Duodenal mucosa (tissue), 2 donors: Measurements from ENCODE around the gene FRMPD2.

Source experiments
- H3K27ac ChIP-seq: one replicate; pipeline ENCODE4 v1.7.0; 2013; ENCODE audit warnings: low read depth, low read length
- H3K27me3 ChIP-seq, 2 donors: one replicate each; pipeline ENCODE4 v1.7.0; 2013; ENCODE audit warnings: low read length in 2 of 2, control low read depth in 1 of 2; ENCODE audit not compliant: insufficient read depth in 2 of 2, control insufficient read depth in 1 of 2
- H3K36me3 ChIP-seq, 2 donors: one replicate each; pipeline ENCODE4 v1.7.0; 2013; ENCODE audit warnings: low read length in 2 of 2, control low read depth in 1 of 2; ENCODE audit not compliant: insufficient read depth in 2 of 2, control insufficient read depth in 1 of 2
- H3K4me1 ChIP-seq, 2 donors: one replicate each; pipeline ENCODE4 v1.7.0; 2013; ENCODE audit warnings: low read length in 2 of 2, control low read depth in 1 of 2; ENCODE audit not compliant: insufficient read depth in 2 of 2, control insufficient read depth in 1 of 2
- H3K4me3 ChIP-seq, 2 donors: one replicate each; pipeline ENCODE4 v1.7.0; 2013; ENCODE audit warnings: low read length in 2 of 2, low read depth in 1 of 2
- H3K9ac ChIP-seq, 2 donors: one replicate each; pipeline ENCODE4 v1.7.0; 2013; ENCODE audit warnings: low read length in 2 of 2, low read depth in 1 of 2
- H3K9me3 ChIP-seq, 2 donors: one replicate each; pipeline ENCODE4 v1.7.0; 2013; ENCODE audit warnings: low read length in 2 of 2, control low read depth in 1 of 2; ENCODE audit not compliant: control insufficient read depth in 1 of 2

Gene FRMPD2

DNA sequence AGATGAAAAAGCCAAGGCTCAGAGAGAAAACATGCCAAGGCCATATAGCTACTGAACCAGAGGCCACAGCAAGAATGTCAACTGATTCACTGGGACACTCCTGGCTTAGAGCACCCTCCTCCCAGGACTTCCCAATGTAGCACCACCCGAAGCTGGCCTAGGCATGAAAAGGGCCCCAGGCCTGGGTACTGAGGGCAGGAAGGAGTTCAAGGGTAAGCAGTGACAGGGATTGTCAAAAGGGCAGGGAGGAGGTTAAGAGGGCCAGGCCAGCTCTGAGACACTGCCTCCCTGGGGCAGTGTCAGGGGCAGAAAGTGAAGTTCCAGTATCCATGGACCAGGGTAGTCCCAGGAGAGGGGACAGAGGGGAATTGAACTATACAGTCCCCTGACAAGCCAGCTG lies 57.8 kb downstream of the FRMPD2 start:
- H3K4me1 ChIP-seq, result no peaks in the 10 kb centered on the region
- no peak overlapping the region for H3K27ac ChIP-seq
- no peak overlapping the region for H3K4me3 ChIP-seq
- no peaks in the 10 kb centered on the region for H3K27me3 ChIP-seq
- H3K9ac ChIP-seq, result no peak overlapping the region
- no peaks in the 10 kb centered on the region for H3K9me3 ChIP-seq
- H3K36me3 ChIP-seq, result no peaks in the 10 kb centered on the region

DNA sequence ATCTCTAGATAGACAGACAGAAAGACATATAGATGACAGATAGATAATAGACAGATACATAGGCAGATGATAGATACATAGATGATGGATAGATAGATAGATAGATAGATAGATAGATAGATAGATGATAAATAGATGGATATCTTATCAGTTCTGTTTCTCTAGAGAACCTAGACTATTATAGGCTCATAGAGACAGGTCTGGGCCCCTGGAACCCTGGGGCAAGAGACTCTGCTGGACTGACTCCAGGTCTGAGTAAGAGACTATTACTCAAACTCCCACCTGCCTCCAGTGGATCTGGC lies 58.3 kb downstream of the FRMPD2 start:
- Histone ChIP-seq H3K27ac (no peak overlapping the region), H3K4me3 (no peak overlapping the region), H3K36me3 (no peaks in the 10 kb centered on the region), H3K27me3 (no peaks in the 10 kb centered on the region), H3K9me3 (no peaks in the 10 kb centered on the region), H3K9ac (no peak overlapping the region), H3K4me1 (no peaks in the 10 kb centered on the region)

DNA sequence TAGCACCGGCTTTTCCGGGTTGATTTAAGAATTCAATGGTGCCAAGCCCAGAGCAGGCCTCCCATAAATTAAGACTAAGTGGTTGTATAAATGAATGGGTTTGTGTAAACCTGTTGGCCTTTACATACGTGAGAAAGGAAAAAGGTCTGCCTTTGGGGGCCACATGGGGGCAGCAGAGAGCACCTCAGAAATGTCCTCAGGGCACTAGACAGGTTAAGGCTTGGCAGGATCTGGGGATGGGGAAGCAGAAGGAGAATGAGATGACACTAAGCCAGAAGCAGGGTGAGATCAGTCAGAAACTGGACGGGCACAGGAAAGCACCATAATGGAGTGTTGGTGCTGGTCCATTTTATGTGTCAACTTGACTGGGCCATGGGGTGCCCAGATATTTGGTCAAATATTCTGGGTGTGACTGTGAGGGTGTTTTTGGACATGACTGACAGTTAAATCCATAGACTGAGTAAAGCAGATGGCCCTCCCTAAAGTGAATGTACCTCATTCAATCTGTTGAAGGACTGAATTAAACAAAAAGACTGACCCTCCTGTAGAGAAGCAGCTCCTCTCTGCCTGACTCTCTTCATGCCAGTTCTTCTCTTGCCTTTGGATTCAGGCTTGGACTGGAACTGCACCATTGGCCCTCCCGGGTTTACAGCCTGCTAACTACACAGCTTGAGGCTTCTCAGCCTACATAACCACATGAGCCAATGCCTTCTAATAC lies 58.9 kb downstream of the FRMPD2 start:
- Histone ChIP-seq H3K9ac (no peak overlapping the region), H3K36me3 (no peaks in the 10 kb centered on the region), H3K27ac (no peak overlapping the region), H3K9me3 (no peaks in the 10 kb centered on the region), H3K4me1 (no peaks in the 10 kb centered on the region), H3K4me3 (no peak overlapping the region), H3K27me3 (no peaks in the 10 kb centered on the region)

DNA sequence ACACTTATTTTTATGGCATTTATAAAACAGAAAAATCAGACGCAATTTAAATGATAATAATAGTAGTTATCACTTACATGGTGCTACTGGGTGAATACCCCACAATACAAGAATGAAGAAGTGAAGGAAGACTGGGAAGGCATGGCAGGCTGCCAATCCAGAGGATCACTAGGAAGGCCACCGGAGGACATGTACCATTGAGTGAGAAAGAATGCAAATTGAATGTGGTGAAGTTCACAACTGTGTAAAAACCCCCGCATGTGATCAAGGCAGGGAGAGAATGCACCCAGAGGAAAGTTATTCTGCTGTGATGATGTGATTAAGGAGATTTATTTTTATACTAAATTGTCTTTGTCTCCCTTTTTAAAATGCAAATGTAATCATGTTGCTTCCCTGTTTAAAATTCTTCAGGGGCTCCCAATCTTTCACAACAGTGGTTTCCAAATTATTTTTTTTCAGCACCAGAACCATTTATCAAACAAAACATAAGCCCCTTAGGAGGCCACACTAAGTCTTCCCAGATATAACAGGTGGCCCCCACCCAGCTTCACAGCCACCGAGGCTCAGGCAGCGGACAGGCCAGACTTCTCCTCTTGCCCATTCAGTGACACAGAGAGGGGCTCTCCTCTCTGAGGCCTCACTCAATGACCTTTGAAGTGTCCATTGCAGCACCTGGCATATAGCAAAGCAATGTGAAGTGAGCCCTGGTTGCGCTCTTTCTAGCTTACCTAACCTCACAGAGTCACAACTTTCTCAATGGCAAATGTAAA lies 59.6 kb downstream of the FRMPD2 start:
- H3K9me3 ChIP-seq, result no peaks in the 10 kb centered on the region
- no peak overlapping the region for H3K27ac ChIP-seq
- no peak overlapping the region for H3K9ac ChIP-seq
- no peaks in the 10 kb centered on the region for H3K36me3 ChIP-seq
- H3K27me3 ChIP-seq, result no peaks in the 10 kb centered on the region
- no peak overlapping the region for H3K4me3 ChIP-seq
- H3K4me1 ChIP-seq, result no peaks in the 10 kb centered on the region

DNA sequence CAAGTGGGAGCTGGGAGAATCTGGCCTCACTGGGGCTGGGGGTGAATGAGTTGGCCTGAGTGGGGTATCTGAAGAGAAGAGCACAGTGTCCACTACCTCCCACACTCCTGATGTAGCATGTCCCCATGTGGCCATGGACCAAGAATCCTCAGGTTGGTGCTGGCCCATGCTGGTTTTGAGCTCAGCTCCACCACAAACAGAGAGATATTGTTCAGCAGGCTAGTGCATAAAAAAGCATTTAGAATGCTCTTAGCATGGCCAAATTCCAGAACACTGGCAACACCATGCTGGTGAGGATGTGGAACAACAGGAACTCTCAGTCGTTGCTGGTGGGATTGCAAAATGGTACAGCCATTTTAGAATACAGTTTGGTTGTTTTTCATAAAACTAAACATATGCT lies 61.4 kb downstream of the FRMPD2 start:
- Histone ChIP-seq H3K36me3 (no peaks in the 10 kb centered on the region), H3K9me3 (no peaks in the 10 kb centered on the region), H3K4me1 (no peaks in the 10 kb centered on the region), H3K9ac (no peak overlapping the region), H3K4me3 (no peak overlapping the region), H3K27ac (no peak overlapping the region), H3K27me3 (no peaks in the 10 kb centered on the region)

DNA sequence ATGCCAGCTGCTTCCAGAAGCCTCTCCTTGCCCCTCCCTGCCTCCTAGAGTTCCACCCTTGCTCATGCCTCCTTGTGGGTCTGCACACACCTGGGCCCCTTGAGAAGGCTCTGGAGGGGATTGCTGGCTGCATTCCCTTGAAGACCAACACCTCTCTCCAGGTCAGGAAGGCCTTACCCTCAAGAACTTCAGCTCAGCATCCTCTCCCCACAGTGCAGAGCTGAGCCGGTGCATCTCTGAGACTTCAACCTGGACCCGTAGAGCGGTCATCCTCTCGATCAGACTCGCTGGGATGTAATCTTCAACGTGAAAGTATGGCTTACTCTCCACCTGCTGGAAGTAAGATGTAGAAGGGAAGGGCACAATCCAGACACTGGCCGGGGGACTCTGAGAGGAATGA lies 62.7 kb downstream of the FRMPD2 start:
- Histone ChIP-seq H3K9me3 (no peaks in the 10 kb centered on the region), H3K4me3 (no peak overlapping the region)

DNA sequence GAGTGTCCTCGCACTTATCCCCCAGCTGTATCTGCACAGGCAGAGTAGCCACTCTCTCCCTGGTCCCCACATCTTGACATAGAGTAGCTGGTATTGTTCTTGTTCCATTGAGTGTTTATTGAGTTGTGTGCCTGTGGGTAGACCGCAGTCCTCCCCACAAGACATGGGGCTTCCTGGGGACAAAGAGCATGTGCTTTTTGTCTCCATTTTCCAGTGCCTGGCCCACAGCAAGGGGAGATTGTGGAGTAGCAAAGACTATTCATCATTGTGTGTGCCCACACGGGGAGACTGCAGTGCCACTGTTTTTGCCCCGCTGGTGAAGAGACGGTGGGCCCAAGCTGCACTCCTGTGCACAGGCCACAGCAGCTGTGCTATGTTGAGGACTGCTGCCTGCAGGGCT lies 63.5 kb downstream of the FRMPD2 start:
- H3K36me3 ChIP-seq, result no peaks in the 10 kb centered on the region
- H3K4me3 ChIP-seq, result no peak overlapping the region
- no peak overlapping the region for H3K27ac ChIP-seq
- no peaks in the 10 kb centered on the region for H3K9me3 ChIP-seq
- no peak overlapping the region for H3K9ac ChIP-seq
- H3K4me1 ChIP-seq, result no peaks in the 10 kb centered on the region
- H3K27me3 ChIP-seq, result no peaks in the 10 kb centered on the region

More for the DNA sequence above, 62.7 kb downstream of the FRMPD2 start:
- no peak overlapping the region for H3K27ac ChIP-seq
- no peaks in the 10 kb centered on the region for H3K36me3 ChIP-seq
- no peaks in the 10 kb centered on the region for H3K27me3 ChIP-seq
- no peaks in the 10 kb centered on the region for H3K4me1 ChIP-seq
- no peak overlapping the region for H3K9ac ChIP-seq

DNA sequence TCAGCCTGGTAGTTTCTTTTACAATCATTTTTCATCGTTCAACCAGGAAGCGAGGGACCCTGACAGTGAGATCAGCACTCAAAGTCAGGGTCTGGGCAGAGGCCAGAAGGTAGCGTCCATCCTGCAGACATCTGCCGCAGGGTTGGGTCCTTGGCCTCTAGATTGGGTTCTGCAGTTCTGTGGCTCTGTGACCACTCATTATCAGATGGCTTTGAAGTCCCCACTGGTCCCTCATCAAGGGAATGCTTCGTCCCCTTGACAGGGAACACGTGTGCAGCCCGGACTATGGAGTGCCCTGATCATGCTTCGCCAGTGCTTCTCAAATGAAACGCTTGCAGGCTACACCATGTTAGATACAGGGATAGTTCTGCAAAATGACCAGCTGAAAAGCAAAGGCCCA lies 64.1 kb downstream of the FRMPD2 start:
- Histone ChIP-seq H3K9me3 (no peaks in the 10 kb centered on the region), H3K9ac (no peak overlapping the region), H3K4me1 (no peaks in the 10 kb centered on the region), H3K36me3 (no peaks in the 10 kb centered on the region), H3K27me3 (no peaks in the 10 kb centered on the region), H3K27ac (no peak overlapping the region), H3K4me3 (no peak overlapping the region)

DNA sequence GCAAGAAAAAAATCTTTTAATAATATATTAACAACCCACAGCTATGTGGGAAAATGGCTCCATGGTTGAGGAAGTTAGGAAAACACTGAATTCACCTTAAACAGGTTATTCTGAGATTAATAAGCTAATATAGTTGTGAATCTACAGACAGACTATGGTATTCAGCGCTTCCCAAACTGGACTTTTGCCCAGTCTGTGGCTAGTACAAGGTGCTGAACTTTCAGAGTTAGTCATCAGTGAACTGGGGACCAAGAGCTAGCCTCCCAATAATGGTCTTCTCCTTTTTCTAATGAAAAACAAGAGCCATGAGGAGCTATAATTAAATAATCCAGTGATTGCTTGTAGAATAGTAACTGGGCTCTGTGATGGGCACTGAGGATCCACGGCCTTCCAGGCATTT lies 65.3 kb downstream of the FRMPD2 start:
- Histone ChIP-seq H3K4me1 (no peaks in the 10 kb centered on the region), H3K9ac (no peak overlapping the region), H3K36me3 (no peaks in the 10 kb centered on the region), H3K27ac (no peak overlapping the region), H3K27me3 (no peaks in the 10 kb centered on the region), H3K9me3 (no peaks in the 10 kb centered on the region), H3K4me3 (no peak overlapping the region)

DNA sequence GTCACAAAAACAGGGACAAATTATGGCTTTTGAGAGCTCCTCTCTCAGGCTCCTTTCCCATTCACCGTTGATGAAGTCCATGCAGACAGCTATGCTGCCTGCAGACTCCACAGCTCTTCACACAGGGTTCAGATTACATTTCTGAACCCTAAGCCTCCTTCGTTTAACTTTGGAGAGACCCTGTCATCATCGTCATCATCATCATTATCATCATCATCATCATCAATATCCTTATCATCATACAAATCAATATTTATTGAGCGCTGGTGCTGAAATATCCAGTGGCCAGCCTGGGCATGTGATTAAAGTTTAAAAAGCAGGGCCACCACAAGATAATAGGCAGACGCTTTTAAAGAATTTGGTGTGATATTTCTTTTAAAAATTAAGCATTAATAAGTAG lies 66.6 kb downstream of the FRMPD2 start:
- Histone ChIP-seq H3K36me3 (no peaks in the 10 kb centered on the region), H3K9ac (no peak overlapping the region), H3K4me3 (no peak overlapping the region), H3K27ac (no peak overlapping the region), H3K27me3 (no peaks in the 10 kb centered on the region), H3K4me1 (no peaks in the 10 kb centered on the region), H3K9me3 (no peaks in the 10 kb centered on the region)
